Sigmoid colon (tissue), 7 donors: ENCODE data around the gene POLR3GL. TPM values are rescaled to one million over a fixed set of nuclear protein-coding genes. Genes with fewer than 3 reads are reported as not detected.
A peak's percentile ranks its signal among the peaks of the same experiment; 100 is the strongest.

Experiments used
- DNase-seq: peaks from one replicate; pipeline ENCODE4 v3.0.0-alpha.2; 2019
- H3K27ac ChIP-seq, 4 donors: fragments of 200-600 bp; sonication (generic); one replicate each; pipeline ENCODE4 v1.5.1; 2016 to 2019; ENCODE audit warnings: mild to moderate bottlenecking in 1 of 4
- H3K27me3 ChIP-seq, 3 donors: fragments of 200-600 bp; sonication (generic); one replicate each; pipeline ENCODE4 v1.5.1; 2019; ENCODE audit warnings: mild to moderate bottlenecking in 1 of 3
- H3K36me3 ChIP-seq, 4 donors: fragments of 200-600 bp; sonication (generic); one replicate each; pipeline ENCODE4 v1.5.1; 2016 to 2019
- H3K4me1 ChIP-seq, 4 donors: fragments of 200-600 bp; sonication (generic); one replicate each; pipeline ENCODE4 v1.5.1; 2017 to 2019
- H3K4me3 ChIP-seq, 4 donors: fragments of 200-600 bp; sonication (generic); one replicate each; pipeline ENCODE4 v1.5.1; 2017 to 2019; ENCODE audit warnings: mild to moderate bottlenecking in 2 of 4, moderate library complexity in 1 of 4
- H3K9me3 ChIP-seq, 4 donors: fragments of 200-600 bp in 3 of 4; sonication (generic) in 3 of 4; one replicate each; pipeline versions ENCODE4 v1.5.1 to v1.6.1; 2013 to 2019
- CTCF ChIP-seq, 4 experiments: fragments of 450-650 bp in 3 of 4; fragments of 200-600 bp in 1 of 4; IDR thresholded peaks; one replicate each; pipeline ENCODE4 v1.5.1; 2016 to 2019; ENCODE audit warnings: antibody characterized with exemption in 4 of 4, mild to moderate bottlenecking in 3 of 4, moderate library complexity in 2 of 4
- EP300 ChIP-seq, 4 donors: sonication (generic); formaldehyde crosslinking; IDR thresholded peaks; one replicate each; pipeline ENCODE4 v1.6.1; 2017; ENCODE audit warnings: antibody characterized with exemption in 4 of 4
- POLR2A ChIP-seq, 2 donors: fragments of 450-650 bp; IDR thresholded peaks; one replicate each; pipeline ENCODE4 v1.6.1; 2016; ENCODE audit warnings: antibody characterized with exemption in 2 of 2, mild to moderate bottlenecking in 2 of 2, moderate library complexity in 2 of 2
- POLR2AphosphoS5 ChIP-seq, 4 donors: sonication (generic); formaldehyde crosslinking; IDR thresholded peaks; one replicate each; pipeline ENCODE4 v1.6.1; 2017; ENCODE audit warnings: antibody characterized with exemption in 4 of 4
- WGBS, 2 donors: extraction: QIAGEN DNeasy Blood & Tissue Kit; methylation state at CpG; one replicate each; pipeline ENCODE4 v1.1.7; 2013; 5-methylcytosine and 5-hydroxymethylcytosine counted together
- intact Hi-C: fragments of 100-400 bp; cut with DNase I; formaldehyde crosslinking; loops from one replicate; pipeline ENCODE4 v1.15.1; 2023
- polyA plus RNA-seq, 3 donors: library from polyadenylated mRNA; stranded (reverse); fragments of 200-250 nt; gene quantifications; one replicate each; pipeline ENCODE4 v1.2.3, GENCODE V29; 2013
- total RNA-seq, 4 donors: library from RNA; depleted of rRNA; stranded (reverse); fragments of >200 nt; gene quantifications; one replicate each; pipeline ENCODE4 v1.1.0, GENCODE V29; 2016
- donor health status: healthy with polysubstance abuse.
- donor health status: Bipolar disorder and iron deficiency.
- donor health status: healthy.

The POLR3GL gene
- total and polyA plus RNA-seq, 7 donors = 23.1 to 47.4 (median 32.8) TPM

GRCh38 chr1:145985502-145986439, 21.3 kb downstream of the POLR3GL start:
- no peaks in the 10 kb centered on the region for H3K27me3 ChIP-seq
- peak; percentile 87 for DNase-seq
- no peaks in the 10 kb centered on the region for H3K9me3 ChIP-seq
- peak overlapping the region in 3 of 4 donors; percentile 11 to 22 (median 13) for H3K4me3 ChIP-seq
- no peaks in the 10 kb centered on the region for H3K36me3 ChIP-seq
- peak; percentile 18 to 54 (median 43) for TF ChIP-seq POLR2AphosphoS5 (IDR thresholded peaks at IDR 0.05)
- TF ChIP-seq EP300 (IDR thresholded peaks at IDR 0.05) = no peak
- peak overlapping the region; percentile 92 to 96 (median 94) for H3K27ac ChIP-seq
- 45 to 59% methylated on average over 15 of the region's 15 CpGs for WGBS, 2 donors
- H3K4me1 ChIP-seq = peaks cover 0 to 68% (median 64%) of the 10 kb centered on the region in 4 donors
- intact Hi-C loops = no loop called here

- 95% methylated on average over 6 of the region's 6 CpGs for WGBS, 2 donors
- no peak for TF ChIP-seq CTCF (IDR thresholded peaks at IDR 0.05)
- no peak for TF ChIP-seq POLR2A (IDR thresholded peaks at IDR 0.05)
- no peak for TF ChIP-seq POLR2AphosphoS5 (IDR thresholded peaks at IDR 0.05)
- no peak for TF ChIP-seq EP300 (IDR thresholded peaks at IDR 0.05)
- Histone ChIP-seq H3K36me3 (no peaks in the 10 kb centered on the region), H3K4me1 (peaks cover 0 to 66% (median 62%) of the 10 kb centered on the region in 4 donors), H3K27ac (peak overlapping the region; percentile 92 to 96 (median 94)), H3K27me3 (no peaks in the 10 kb centered on the region), H3K9me3 (no peaks in the 10 kb centered on the region), H3K4me3 (no peak overlapping the region)
- intact Hi-C loops = no loop called here
- peak; percentile 52 for DNase-seq
These were observed 22.1 kb downstream of the POLR3GL start for GRCh38 chr1:145986551-145986950.

GRCh38 chr1:145987926-145988325, 23.4 kb downstream of the POLR3GL start:
- Histone ChIP-seq H3K36me3 (peaks cover 6 to 8% (median 7%) of the 10 kb centered on the region in 4 donors), H3K4me3 (no peak overlapping the region), H3K27ac (peak overlapping the region; percentile 54 to 94 (median 92)), H3K4me1 (peaks cover 0 to 66% (median 57%) of the 10 kb centered on the region in 4 donors), H3K9me3 (no peaks in the 10 kb centered on the region), H3K27me3 (no peaks in the 10 kb centered on the region)
- no peak for TF ChIP-seq EP300 (IDR thresholded peaks at IDR 0.05)
- no peak for TF ChIP-seq POLR2A (IDR thresholded peaks at IDR 0.05)
- no peak for TF ChIP-seq CTCF (IDR thresholded peaks at IDR 0.05)
- peak in 1 of 4 donors; percentile 37 for TF ChIP-seq POLR2AphosphoS5 (IDR thresholded peaks at IDR 0.05)
- no peak for DNase-seq
- WGBS, 2 donors = 96 to 100% methylated on average over 1 of the region's 1 CpG
- intact Hi-C loops = no loop called here

- intact Hi-C loops = no loop called here
- Histone ChIP-seq H3K27me3 (no peaks in the 10 kb centered on the region), H3K4me1 (peaks cover 0 to 64% (median 49%) of the 10 kb centered on the region in 4 donors), H3K9me3 (no peaks in the 10 kb centered on the region), H3K4me3 (no peak overlapping the region), H3K27ac (peak overlapping the region; percentile 54 to 94 (median 92)), H3K36me3 (peaks cover 15 to 17% (median 16%) of the 10 kb centered on the region in 4 donors)
- DNase-seq = peak; percentile 60
- TF ChIP-seq EP300 (IDR thresholded peaks at IDR 0.05) (no peak), POLR2A (IDR thresholded peaks at IDR 0.05) (no peak), POLR2AphosphoS5 (IDR thresholded peaks at IDR 0.05) (no peak), CTCF (IDR thresholded peaks at IDR 0.05) (no peak)
- 45% methylated on average over 5 of the region's 5 CpGs for WGBS, 2 donors
These were observed 24.3 kb downstream of the POLR3GL start for GRCh38 chr1:145988773-145989172.

- no peak for TF ChIP-seq POLR2A (IDR thresholded peaks at IDR 0.05)
- peak in 2 of 4 donors; percentile 44 to 49 for TF ChIP-seq POLR2AphosphoS5 (IDR thresholded peaks at IDR 0.05)
- DNase-seq = peak; percentile 77
- Histone ChIP-seq H3K4me1 (peaks cover 0 to 48% (median 34%) of the 10 kb centered on the region in 4 donors), H3K9me3 (no peaks in the 10 kb centered on the region), H3K4me3 (no peak overlapping the region), H3K27me3 (no peaks in the 10 kb centered on the region), H3K36me3 (peaks cover 30 to 32% (median 31%) of the 10 kb centered on the region in 4 donors), H3K27ac (peak overlapping the region; percentile 92 to 95 (median 94))
- intact Hi-C loops = no loop called here
- 63 to 83% methylated on average over 7 of the region's 7 CpGs for WGBS, 2 donors
These were observed 25.9 kb downstream of the POLR3GL start for GRCh38 chr1:145990249-145990855.
